Activated naive CD4-positive, alpha-beta T cell treated with anti-CD3 and anti-CD28 coated beads, Interleukin-2, amount 10 ng/mL, durations not matched to agents 7 days and 5 days (primary cell): Measurements from ENCODE around the gene ZBTB24.
A peak's percentile ranks its signal among the peaks of the same experiment; 100 is the strongest.

Experiments used
- CTCF ChIA-PET: fragments of 350-600 bp; sonication (Branson Sonifier 250); formaldehyde crosslinking; loops from one replicate; lab custom pipeline; 2021; ENCODE audit warnings: antibody characterized with exemption; lab: Charles Lee
- DNase-seq: peaks from one replicate; pipeline ENCODE4 v3.0.0-alpha.2; 2020
- H3K27ac Mint-ChIP-seq: one replicate; pipeline ENCODE4 v1.8.0; 2021; ENCODE audit warnings: mild to moderate bottlenecking, moderate library complexity, mixed read lengths
- H3K27me3 Mint-ChIP-seq: one replicate; pipeline ENCODE4 v1.8.0; 2021; ENCODE audit warnings: mild to moderate bottlenecking, mixed read lengths
- H3K36me3 Mint-ChIP-seq: one replicate; pipeline ENCODE4 v1.8.0; 2021; ENCODE audit warnings: mixed read lengths
- H3K4me1 Mint-ChIP-seq: one replicate; pipeline ENCODE4 v1.8.0; 2021; ENCODE audit warnings: mixed read lengths
- H3K4me3 Mint-ChIP-seq: one replicate; pipeline ENCODE4 v1.8.0; 2021; ENCODE audit warnings: mild to moderate bottlenecking, moderate library complexity, mixed read lengths
- H3K9me3 Mint-ChIP-seq: one replicate; pipeline ENCODE4 v1.8.0; 2021; ENCODE audit warnings: mixed read lengths

ZBTB24 gene

GRCh38 chr6:109448615-109449014 lies 34.4 kb downstream of the ZBTB24 start:
- DNase-seq: no peak
- no peaks in the 10 kb centered on the region for H3K9me3 Mint-ChIP-seq
- H3K4me3 Mint-ChIP-seq: no peak overlapping the region
- no peaks in the 10 kb centered on the region for H3K27me3 Mint-ChIP-seq
- peak overlapping the region; percentile 50 for H3K27ac Mint-ChIP-seq
- H3K36me3 Mint-ChIP-seq: peaks cover 48% of the 10 kb centered on the region
- CTCF ChIA-PET: interaction anchor here (0.8 to 1.2 kb wide), 2 partner anchors 9 to 16 kb away, joined by 3 read pairs; no protein-coding TSS in a partner anchor
- H3K4me1 Mint-ChIP-seq: peaks cover 58% of the 10 kb centered on the region

DNA sequence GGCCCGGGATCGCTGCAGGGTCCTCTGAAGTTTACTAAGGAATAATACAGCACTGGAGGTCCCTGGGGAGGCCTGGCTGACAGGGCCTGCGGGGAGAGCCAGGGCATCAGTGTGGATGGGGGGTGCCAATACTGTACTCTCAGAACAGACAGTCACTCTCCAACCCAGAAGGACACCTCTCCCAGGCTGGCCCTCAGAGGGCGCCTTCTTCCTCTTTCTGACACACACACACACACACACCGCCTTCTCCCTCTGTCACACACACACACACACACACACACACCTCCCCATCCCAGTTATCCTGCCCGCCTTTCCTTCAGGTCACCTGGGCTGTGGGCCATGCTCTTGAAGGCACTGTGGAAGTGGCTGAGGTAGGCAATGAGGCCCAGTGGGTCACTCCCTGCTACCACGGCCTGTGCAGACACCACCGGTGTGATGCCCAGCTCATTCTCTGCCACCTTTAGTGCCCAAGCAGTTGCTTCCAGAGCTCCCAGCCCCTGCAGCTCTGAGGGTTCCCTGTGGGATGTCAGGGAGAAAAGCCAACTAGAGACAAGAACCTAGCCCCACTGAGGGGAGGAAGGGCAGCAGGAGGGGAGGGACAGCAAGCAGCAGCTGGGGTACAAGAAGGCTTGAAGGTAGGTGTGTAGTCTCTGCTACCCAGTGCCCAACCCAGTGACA lies 35.0 kb downstream of the ZBTB24 start:
- CTCF ChIA-PET: interaction anchor here (0.8 to 1.2 kb wide), 2 partner anchors 9 to 16 kb away, joined by 3 read pairs; no protein-coding TSS in a partner anchor

GRCh38 chr6:109447087-109447486 lies 35.9 kb downstream of the ZBTB24 start:
- CTCF ChIA-PET: interaction anchor here (0.6 kb wide), 1 partner anchor 8 kb away, joined by 3 read pairs; no protein-coding TSS in a partner anchor
- DNase-seq: no peak
- Mint-ChIP-seq H3K4me1 (peaks cover 56% of the 10 kb centered on the region), H3K27ac (no peak overlapping the region), H3K36me3 (peaks cover 54% of the 10 kb centered on the region), H3K4me3 (no peak overlapping the region), H3K9me3 (no peaks in the 10 kb centered on the region), H3K27me3 (no peaks in the 10 kb centered on the region)

More for the DNA sequence above, 35.0 kb downstream of the ZBTB24 start:
- H3K27me3 Mint-ChIP-seq: no peaks in the 10 kb centered on the region
- H3K27ac Mint-ChIP-seq: peak overlapping the region; percentile 56
- no peak overlapping the region for H3K4me3 Mint-ChIP-seq
- no peaks in the 10 kb centered on the region for H3K9me3 Mint-ChIP-seq
- H3K4me1 Mint-ChIP-seq: peaks cover 56% of the 10 kb centered on the region
- peaks cover 51% of the 10 kb centered on the region for H3K36me3 Mint-ChIP-seq
- no peak for DNase-seq

- CTCF ChIA-PET: no interaction called here
- H3K9me3 Mint-ChIP-seq: no peaks in the 10 kb centered on the region
- H3K36me3 Mint-ChIP-seq: peaks cover 53% of the 10 kb centered on the region
These were observed 36.5 kb downstream of the ZBTB24 start for GRCh38 chr6:109446541-109446940.

GRCh38 chr6:109446072-109446471 lies 36.9 kb downstream of the ZBTB24 start:
- Mint-ChIP-seq H3K27ac (no peak overlapping the region), H3K4me3 (no peak overlapping the region), H3K27me3 (peaks cover 2% of the 10 kb centered on the region), H3K36me3 (peaks cover 52% of the 10 kb centered on the region), H3K4me1 (peaks cover 59% of the 10 kb centered on the region), H3K9me3 (no peaks in the 10 kb centered on the region)
- no peak for DNase-seq
- CTCF ChIA-PET: interaction anchor here (1.7 kb wide), 1 partner anchor 9 kb away, joined by 3 read pairs; the partner anchor contains the start of gene MICAL1

More at GRCh38 chr6:109446541-109446940, 36.5 kb downstream of the ZBTB24 start:
- no peak for DNase-seq
- peaks cover 56% of the 10 kb centered on the region for H3K4me1 Mint-ChIP-seq
- peak overlapping the region; percentile 65 for H3K27ac Mint-ChIP-seq
- no peak overlapping the region for H3K4me3 Mint-ChIP-seq
- no peaks in the 10 kb centered on the region for H3K27me3 Mint-ChIP-seq

DNA sequence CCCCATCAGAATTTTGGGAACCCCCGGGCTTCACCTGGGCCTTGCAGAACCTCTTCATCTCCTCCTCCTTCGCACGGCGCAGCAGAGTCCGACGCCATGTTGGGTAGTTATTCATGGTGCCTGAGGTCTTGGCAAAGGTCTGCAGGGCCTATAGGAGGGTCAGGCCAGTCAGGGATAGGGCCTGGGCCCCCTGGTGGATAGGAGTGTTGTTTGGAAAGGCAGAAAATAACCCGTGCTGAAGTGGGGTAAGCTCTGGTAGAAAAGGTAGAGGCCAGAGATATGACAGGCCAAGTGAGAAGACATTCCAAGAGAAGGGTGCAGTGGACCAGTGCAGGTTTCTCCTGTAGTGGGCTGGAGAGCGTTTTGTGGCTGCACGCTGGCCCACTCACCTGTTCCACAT lies 37.6 kb downstream of the ZBTB24 start:
- Mint-ChIP-seq H3K27ac (peak overlapping the region; percentile 80), H3K9me3 (no peaks in the 10 kb centered on the region), H3K4me3 (no peak overlapping the region), H3K27me3 (peaks cover 4% of the 10 kb centered on the region), H3K36me3 (peaks cover 48% of the 10 kb centered on the region), H3K4me1 (peaks cover 53% of the 10 kb centered on the region)
- DNase-seq: no peak
- CTCF ChIA-PET: interaction anchor here (0.5 to 1.7 kb wide), 2 partner anchors 10 to 396 kb away, joined by 3 read pairs; partner anchors contain the start of gene MICAL1

DNA sequence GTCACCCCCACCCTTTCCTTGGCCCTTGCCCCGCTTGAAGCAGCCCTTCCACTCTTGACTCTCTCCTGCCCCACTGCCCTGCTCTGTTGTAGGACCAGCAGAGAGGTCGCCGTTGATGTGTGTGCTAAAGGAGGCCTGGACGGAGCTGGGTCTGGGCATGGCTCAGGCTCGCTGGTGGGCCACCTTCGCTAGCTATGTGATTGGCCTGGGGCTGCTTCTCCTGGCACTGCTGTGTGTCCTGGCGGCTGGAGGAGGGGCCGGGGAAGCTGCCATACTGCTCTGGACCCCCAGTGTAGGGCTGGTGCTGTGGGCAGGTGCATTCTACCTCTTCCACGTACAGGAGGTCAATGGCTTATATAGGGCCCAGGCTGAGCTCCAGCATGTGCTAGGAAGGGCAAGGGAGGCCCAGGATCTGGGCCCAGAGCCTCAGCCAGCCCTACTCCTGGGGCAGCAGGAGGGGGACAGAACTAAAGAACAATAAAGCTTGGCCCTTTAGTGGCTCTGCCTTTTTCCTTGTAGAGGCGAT lies 39.5 kb downstream of the ZBTB24 start:
- peaks cover 46% of the 10 kb centered on the region for H3K36me3 Mint-ChIP-seq

DNA sequence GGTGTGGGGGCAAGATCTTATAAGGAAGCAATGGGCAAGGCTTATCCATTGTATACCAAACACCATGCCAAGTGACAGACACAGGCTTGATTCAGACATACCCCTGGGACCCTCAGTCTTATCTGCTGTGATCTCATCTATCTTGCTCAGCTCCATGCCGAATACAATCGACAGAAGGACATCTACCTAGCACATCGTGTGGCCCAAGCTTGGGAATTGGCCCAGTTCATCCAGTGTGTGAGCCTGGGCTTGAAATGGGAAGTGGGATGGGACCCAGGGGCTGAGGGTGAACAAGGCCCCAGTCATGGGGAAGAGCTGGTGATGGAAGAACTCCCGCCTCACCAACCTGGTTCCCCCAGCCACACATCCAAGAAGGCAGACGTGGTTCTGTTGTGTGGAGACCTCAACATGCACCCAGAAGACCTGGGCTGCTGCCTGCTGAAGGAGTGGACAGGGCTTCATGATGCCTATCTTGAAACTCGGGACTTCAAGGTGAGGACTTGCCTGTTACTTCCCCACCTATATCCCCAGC lies 40.6 kb downstream of the ZBTB24 start:
- Mint-ChIP-seq H3K4me3 (peak overlapping the region; percentile 94), H3K27ac (peak overlapping the region; percentile 28), H3K27me3 (peaks cover 5% of the 10 kb centered on the region), H3K36me3 (peaks cover 38% of the 10 kb centered on the region), H3K9me3 (no peaks in the 10 kb centered on the region), H3K4me1 (peaks cover 34% of the 10 kb centered on the region)
- CTCF ChIA-PET: interaction anchor here (1.0 to 4.1 kb wide), 4 partner anchors 12 to 254 kb away, joined by 3 to 35 read pairs (median 4); partner anchors contain the start of genes CD164 and MICAL1
- no peak for DNase-seq

More for the DNA sequence above, 39.5 kb downstream of the ZBTB24 start:
- DNase-seq: no peak
- Mint-ChIP-seq H3K27me3 (peaks cover 4% of the 10 kb centered on the region), H3K4me3 (no peak overlapping the region), H3K27ac (no peak overlapping the region), H3K9me3 (no peaks in the 10 kb centered on the region), H3K4me1 (peaks cover 42% of the 10 kb centered on the region)
- CTCF ChIA-PET: interaction anchor here (1.1 to 4.1 kb wide), 2 partner anchors 11 to 61 kb away, joined by 4 to 35 read pairs; partner anchors contain the start of genes CD164 and MICAL1

DNA sequence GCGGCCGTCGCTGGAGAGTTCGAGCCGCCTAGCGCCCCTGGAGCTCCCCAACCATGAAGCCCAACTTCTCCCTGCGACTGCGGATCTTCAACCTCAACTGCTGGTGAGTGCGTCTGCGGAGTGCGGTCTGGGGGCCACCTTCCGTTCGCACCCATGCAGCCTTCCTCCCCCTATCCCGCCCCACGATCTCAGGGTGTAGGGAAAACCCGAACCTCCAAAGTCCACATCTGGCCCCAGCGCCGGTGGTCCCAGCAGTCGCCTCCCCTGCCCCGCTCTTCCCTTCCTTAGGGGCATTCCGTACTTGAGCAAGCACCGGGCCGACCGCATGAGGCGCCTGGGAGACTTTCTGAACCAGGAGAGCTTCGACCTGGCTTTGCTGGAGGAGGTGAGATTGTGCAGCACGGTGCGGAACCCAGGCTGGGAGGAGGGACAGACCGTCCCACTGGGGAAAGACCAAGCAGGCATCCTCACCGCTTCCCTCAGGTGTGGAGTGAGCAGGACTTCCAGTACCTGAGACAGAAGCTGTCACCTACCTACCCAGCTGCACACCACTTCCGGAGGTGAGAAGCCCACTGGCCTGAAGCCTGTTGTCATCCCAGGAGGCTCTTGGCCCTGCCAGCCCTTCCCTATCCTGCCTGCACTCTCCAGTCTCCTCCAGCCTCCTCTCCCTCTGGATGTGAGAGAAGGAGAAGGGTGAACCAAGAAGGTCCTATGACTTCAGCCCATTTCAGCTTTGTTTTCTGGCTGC lies 41.8 kb downstream of the ZBTB24 start:
- CTCF ChIA-PET: interaction anchor here (0.9 to 4.1 kb wide), 9 partner anchors 9 to 255 kb away, joined by 3 to 35 read pairs (median 4); partner anchors contain the start of genes CD164 and MICAL1
- Mint-ChIP-seq H3K4me3 (peak overlapping the region; percentile 94), H3K36me3 (peaks cover 31% of the 10 kb centered on the region), H3K9me3 (no peaks in the 10 kb centered on the region), H3K27me3 (peaks cover 10% of the 10 kb centered on the region), H3K4me1 (peaks cover 30% of the 10 kb centered on the region), H3K27ac (peak overlapping the region; percentile 87)
- DNase-seq: peak; percentile 56

- Mint-ChIP-seq H3K9me3 (no peaks in the 10 kb centered on the region), H3K36me3 (peaks cover 26% of the 10 kb centered on the region), H3K4me3 (peak within 1 kb of the TSS; percentile 94), H3K4me1 (peaks cover 29% of the 10 kb centered on the region), H3K27ac (peak within 1 kb of the TSS; percentile 87), H3K27me3 (peaks cover 10% of the 10 kb centered on the region)
- CTCF ChIA-PET: interaction anchor here (1.0 to 4.1 kb wide), 6 partner anchors 10 to 254 kb away, joined by 3 to 35 read pairs (median 5); partner anchors contain the start of genes CD164 and MICAL1
- DNase-seq: peak; percentile 83
These were observed 42.5 kb downstream of the ZBTB24 start, which contains the start of the genes PPIL6 and SMPD2 for GRCh38 chr6:109440331-109441068. TSS of gene PPIL6 (minus strand) at chr6:109440628. CDS start at chr6:109440590, 38 bp downstream. TSS of gene SMPD2 (plus strand) at chr6:109440724. CDS start at chr6:109441122, 398 bp downstream.

DNA sequence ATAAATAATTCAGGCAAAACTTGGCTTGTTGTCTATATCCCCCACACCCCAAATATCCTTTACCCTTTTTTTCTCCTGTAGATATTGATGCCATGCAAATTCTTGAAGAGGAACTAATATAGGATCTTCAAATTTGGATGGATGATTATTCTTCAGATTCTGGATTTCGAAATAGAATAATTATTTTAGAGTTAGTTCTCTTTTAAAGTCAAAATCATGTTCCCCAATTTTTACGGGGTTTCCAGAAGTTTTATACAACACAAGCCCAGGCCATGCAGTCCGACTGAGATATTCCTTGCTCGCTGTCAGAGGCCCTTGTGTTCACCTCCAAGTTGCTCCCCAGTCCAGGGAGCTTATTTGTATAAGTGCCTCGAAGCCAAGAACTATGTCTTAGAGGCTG lies 47.0 kb downstream of the ZBTB24 start:
- Mint-ChIP-seq H3K27ac (no peak overlapping the region), H3K36me3 (peaks cover 1% of the 10 kb centered on the region), H3K27me3 (peaks cover 17% of the 10 kb centered on the region), H3K4me1 (peaks cover 5% of the 10 kb centered on the region), H3K9me3 (no peaks in the 10 kb centered on the region), H3K4me3 (no peak overlapping the region)
- no peak for DNase-seq
- CTCF ChIA-PET: interaction anchor here (2.2 kb wide), 1 partner anchor 248 kb away, joined by 10 read pairs; no protein-coding TSS in a partner anchor

GRCh38 chr6:109434456-109434855 lies 48.6 kb downstream of the ZBTB24 start:
- Mint-ChIP-seq H3K27ac (no peak overlapping the region), H3K27me3 (peaks cover 16% of the 10 kb centered on the region), H3K9me3 (no peaks in the 10 kb centered on the region), H3K4me3 (no peak overlapping the region), H3K36me3 (no peaks in the 10 kb centered on the region), H3K4me1 (peaks cover under 1% of the 10 kb centered on the region)
- DNase-seq: no peak
- CTCF ChIA-PET: no interaction called here

GRCh38 chr6:109429496-109429895 lies 53.5 kb downstream of the ZBTB24 start:
- Mint-ChIP-seq H3K4me1 (no peaks in the 10 kb centered on the region), H3K4me3 (no peak overlapping the region), H3K27me3 (peaks cover 9% of the 10 kb centered on the region), H3K9me3 (no peaks in the 10 kb centered on the region), H3K36me3 (no peaks in the 10 kb centered on the region), H3K27ac (no peak overlapping the region)
- DNase-seq: no peak
- CTCF ChIA-PET: no interaction called here
